T-helper 2 cell (primary cell): ENCODE results near the gene NDFIP1.
"Not testable (repeated sequence)": the region's sequence is repeated elsewhere in the genome, so short reads cannot be mapped to it uniquely, and the experiment has no call there.

Experiments
- DNase-seq, 5 experiments: peaks; one replicate each; pipeline versions ENCODE4 v3.0.0 to v3.0.0-alpha.2; 2012 to 2022

Gene NDFIP1

DNA sequence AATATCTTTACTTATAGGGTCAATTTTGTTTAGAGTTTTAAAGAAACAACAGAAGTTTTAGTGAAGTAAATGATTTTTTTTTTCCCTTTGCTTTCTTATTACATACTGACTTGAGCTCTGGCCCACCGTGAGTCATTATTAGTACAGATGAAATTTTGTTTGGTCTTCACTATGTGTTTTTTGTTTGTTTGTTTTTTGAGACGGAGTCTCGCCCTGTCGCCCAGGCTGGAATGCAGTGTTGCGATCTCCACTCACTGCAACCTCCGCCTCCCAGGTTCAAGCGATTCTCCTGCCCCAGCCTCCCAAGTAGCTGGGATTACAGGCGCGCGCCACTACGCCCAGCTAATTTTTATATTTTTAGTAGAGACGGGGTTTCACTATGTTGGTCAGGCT lies 45.9 kb downstream of the NDFIP1 start:
- DNase-seq = not testable (repeated sequence)

DNA sequence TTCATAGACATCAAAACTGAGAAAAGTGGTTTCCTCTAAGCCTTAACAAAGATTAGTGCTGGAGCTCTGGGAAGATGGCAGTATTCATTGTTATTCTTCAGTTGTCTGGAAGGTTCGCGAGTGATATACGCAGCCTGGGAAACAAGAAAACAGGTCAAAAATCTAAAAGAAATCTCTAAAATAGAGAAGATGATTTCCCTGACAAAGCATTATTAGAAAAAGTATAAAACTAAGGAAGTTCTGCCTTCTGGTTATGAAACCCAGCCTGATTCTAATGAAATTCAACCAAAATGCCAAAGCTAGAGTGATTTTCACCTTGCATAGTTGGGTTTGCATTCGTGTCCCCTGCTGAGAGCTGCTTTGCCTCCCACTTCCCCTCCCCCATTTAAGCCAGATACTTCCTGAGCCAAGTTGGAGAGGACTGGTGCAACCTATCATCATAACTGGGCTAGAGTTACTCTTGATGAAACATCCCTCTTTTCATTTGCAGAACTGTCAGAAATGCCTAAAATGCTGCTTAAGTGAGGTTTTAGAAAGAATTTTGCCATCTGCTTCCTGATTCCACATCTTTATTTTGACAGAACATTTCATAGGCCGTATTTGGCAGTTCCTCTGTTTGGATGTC lies 48.4 kb downstream of the NDFIP1 start:
- DNase-seq = no peak

DNA sequence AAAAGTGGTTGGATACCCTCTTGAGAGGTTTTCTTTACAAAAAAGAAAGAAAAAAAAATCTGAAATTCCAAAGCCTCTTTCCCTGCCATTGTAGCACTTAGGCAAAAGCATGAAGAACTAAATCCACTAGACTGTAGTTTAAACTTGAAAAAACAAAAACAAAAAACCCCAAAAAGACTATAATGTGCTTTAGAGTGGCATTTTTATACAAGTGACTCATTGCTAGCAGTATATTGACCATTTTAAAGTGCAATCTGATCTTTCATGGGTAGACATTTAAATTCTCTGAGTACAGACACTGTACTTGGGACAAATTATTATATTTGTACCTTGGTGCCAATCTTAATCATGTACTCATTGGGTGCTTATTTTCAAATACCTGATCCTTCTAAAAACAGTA lies 50.8 kb downstream of the NDFIP1 start:
- no peak for DNase-seq

DNA sequence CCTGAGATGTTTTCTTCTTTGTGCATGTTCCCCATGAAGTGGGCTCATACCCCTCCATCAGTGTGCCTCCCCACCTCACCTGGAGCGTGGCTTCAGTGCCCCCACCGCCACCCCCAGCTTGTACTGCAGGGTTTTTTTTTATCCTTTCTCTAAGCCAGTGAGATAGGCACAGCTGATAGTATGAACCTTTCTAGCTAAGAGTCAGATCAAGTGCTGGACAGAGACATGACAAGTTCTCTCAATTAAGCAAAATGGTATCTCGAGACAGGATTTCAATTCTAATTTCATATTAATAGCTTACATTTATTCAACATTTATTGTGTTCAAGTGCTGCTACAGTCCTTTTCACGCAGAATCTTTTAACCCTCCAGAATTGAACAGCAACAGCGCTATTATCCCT lies 55.7 kb downstream of the NDFIP1 start:
- DNase-seq = no peak

DNA sequence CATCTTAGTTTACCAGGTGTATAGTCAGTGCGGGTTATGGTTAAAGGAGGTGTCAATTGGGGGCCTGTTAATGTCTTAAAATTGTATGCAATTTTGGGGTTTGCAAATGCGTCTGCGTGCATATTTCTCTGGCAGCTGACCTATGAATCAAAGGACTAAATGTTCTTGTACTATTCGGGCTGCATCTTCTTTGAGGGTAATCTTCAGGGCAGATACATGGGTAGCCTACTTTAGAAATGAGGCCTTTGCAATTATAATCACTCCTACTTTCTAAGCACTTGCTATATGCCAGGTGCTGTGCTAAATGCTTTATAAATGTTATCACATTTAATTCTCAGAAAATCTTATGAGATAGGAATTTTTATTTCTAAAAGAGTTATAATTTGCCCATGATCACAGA lies 58.2 kb downstream of the NDFIP1 start:
- DNase-seq = no peak

DNA sequence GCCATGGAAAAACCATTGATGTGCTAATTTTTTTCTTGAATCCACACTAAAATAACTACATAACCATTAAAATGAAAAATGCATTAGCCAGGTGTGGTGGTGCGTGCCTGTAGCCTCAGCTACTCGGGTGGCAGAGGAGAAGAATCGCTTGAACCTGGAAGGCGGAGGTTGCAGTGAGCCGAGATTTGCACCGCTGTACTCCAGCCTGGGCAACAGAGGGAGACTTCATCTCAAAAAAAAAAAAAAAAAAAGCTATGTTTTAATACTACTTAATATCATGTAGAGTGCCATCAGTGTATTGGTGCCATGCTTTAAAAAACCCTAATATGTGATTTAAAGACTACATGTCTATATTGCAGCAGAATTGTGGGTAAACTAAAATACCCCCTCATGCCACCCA lies 58.9 kb downstream of the NDFIP1 start:
- DNase-seq = no peak

DNA sequence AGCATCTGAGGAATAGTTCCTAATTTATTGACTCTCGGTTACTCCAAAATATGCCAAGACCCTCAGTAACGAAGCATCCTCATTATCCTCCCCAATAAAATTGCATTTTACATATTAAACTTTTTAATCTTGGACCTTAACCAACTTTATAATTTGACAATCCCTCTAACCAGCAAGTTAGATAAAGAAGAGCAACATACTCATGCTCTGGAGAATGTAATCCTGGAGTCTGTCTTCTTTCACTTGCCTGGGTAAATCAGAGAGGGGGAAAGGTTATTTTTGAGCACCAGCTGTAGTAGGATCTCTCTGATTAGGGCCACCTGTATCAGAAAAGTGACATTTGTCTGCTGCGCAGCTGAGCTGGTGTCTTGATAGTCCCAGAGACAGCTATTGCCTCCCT lies 59.8 kb downstream of the NDFIP1 start:
- DNase-seq = no peak

DNA sequence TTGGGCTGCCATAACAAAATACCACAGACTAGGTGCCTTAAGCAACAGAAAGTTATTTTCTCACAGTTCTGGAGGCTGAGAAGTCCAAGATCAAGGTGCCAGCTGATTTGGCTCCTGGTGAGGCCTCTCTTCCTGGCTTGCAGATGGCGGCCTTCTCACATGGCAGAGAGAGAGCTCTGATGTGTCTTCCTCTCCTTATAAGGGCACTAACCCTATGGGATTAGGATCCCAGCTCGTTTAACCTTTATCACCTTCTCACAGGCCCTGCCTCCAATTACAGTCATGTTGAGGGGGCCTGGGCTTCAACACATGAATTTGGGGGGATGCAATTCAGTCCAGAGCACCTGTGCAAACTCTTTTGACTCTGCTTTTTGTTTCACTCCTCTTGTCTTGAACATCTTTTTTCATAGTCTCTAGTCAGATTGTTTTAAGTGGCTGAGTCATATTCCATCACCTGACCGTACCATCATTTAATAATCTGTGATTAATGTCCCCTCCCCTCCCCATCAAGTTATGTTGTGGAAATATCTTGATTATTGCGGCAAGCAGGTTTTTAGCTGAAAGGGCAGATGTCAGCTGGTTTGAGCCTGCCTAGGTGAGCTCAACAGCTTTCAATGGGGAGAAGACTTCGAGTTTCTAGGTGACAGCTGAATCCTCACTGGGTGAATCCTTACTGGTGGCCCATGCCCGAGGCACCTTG lies 61.8 kb downstream of the NDFIP1 start:
- DNase-seq = no peak

DNA sequence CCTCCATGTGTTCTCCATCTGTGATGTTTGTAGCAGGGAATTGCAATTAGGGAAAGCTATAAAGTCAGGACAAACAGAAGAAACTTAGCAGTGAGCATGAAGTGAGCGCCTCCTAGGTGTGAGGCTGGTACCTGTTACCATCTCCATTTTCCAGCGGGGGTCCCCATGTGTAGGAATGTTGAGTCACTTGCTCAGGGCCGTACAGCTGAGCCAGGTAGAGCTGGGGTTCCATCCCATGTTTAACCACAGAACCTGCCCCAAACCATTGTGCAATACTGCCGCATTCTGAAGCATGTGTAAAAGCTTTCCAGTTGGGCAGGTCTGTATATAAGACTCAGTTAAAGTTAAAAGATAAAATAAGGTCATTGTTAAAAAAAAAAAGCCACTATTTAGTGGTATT lies 62.7 kb downstream of the NDFIP1 start:
- DNase-seq = no peak

DNA sequence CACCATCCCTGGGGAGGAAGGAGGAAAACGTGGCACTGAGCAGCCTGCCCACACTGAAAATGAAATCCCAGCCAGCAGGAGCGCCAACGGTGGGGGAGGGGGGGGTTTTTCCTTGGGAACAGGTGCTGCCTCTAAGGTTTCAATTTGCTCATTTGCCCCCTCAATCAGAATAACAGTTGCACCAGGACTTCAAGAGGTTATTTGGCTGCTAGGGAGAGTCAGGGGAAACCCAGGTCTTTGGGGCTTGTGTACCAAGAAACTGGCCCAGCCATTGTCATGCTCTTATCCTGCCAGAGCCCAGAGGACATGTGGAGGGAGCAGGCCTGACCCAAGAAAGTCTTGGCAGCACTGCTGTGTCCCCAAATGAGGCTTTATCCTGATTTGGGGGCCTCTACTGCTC lies 66.5 kb downstream of the NDFIP1 start:
- DNase-seq = no peak

DNA sequence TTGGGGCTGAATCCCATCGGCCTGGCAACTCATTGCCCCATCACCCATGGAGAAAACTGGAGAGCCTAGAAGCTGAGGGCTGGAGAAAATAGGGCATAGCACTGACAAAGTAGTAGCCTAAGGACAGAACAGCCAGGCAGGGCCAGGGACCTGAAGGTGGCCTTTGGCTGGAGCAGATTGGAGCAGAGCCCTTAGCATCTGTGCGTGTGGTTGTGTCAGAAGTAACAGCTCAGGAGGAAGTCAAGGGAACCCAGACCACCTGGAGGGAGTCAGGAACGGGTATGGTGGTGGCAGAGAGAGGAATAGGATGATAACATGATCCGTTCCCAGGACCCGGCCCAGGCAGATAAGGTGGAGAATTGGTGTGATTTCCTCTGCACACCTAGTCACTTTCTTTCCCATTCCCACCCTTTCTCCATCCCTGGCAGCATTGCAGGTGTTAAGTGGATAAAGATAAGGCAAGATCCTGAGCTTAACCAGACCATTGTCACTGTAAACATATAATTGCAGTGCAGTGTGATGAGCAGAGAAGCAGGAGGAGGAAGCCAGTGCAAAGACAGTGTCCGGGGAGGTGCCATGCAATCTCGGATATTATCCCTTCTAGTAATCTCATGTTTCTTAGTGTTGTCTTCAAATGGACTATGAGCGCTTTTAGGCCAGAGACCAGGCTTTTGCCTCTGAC lies 67.0 kb downstream of the NDFIP1 start:
- DNase-seq = no peak

DNA sequence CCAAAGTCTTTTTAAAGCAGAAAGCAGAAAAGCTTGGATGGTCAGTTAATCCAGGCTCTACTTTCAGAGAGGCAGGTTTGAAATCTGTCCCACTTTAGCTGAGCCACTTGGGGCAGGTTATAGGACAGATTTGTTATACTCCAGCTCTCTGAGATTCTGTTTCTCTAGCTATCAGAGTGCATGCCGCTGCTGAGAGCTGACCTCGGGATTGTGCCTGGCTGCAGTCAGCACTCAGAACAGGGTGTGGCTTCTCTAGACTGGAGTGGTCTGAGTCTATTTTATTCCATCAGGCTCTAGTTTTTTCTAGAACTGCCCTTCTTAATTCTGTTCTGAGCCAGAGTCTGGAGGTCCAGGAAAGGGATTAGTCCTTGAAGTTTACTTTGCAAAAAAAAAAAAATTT lies 67.7 kb downstream of the NDFIP1 start:
- no peak for DNase-seq

DNA sequence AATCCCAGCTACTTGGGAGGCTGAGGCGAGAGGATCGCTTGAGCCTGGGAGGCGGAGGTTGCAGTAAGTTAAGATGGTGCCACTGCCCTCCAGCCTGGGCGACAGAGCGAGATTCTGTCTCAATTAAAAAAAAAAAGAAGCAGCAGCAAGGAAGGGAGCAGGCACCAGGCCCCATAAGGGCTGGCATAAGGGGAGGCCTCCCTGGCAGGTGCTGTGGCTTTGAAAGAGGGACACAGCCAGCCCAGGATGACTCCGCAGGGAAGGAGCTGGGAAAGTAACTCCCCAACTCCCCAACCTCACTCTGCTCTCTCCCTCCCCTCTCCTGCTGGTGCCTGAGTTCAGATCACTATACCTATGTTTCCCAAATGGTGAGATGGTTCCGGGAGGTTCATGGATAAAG lies 70.1 kb downstream of the NDFIP1 start:
- no peak for DNase-seq

DNA sequence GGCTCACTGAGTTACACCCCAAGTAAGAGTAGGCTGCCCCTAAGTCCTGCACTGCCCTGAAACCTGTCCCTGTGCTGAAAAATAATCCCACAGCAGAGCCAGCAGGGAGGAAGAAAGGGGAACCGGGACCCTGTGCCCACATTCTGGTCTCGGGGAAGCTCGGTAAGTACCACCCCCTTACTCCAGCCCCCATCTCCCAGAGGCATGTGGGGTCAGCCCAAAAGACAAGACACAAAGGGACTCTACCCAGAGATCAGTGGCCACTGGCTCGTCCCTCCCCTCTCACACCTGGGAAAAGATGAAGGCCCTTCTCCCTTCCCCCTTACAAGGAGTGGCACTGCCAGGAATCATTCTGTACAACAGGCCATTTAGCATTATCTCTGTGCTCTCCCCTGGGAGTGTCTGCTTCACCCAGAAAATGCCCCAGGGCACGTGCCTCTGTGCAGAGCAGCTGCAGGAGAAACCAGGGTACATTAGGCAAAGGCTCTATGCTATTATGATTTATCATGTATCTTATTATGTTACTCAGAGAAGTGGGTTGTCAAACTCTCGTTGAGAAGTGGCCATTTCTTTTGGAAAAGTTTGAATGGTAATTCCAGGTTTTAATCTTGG lies 71.3 kb downstream of the NDFIP1 start:
- DNase-seq = no peak

DNA sequence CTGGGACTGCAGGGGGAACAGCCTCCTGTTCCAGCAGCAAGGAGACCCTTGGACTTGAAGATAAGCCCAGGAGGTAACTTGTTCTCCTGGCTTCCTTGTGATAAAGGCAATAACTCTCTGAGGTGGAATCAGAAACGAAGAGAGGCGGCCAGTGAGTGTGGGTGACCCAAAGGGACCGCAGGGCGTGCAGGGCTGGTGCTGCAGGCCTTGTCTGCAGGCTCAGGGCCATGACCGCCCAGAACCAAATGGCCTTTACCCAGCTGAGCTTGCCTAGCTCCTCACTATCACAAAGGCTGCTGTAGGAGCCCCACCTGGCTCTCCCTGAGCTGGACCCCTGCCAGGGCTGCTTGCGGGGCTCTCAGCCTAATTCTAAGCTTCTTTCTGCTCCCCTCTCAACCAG lies 72.5 kb downstream of the NDFIP1 start:
- no peak for DNase-seq

DNA sequence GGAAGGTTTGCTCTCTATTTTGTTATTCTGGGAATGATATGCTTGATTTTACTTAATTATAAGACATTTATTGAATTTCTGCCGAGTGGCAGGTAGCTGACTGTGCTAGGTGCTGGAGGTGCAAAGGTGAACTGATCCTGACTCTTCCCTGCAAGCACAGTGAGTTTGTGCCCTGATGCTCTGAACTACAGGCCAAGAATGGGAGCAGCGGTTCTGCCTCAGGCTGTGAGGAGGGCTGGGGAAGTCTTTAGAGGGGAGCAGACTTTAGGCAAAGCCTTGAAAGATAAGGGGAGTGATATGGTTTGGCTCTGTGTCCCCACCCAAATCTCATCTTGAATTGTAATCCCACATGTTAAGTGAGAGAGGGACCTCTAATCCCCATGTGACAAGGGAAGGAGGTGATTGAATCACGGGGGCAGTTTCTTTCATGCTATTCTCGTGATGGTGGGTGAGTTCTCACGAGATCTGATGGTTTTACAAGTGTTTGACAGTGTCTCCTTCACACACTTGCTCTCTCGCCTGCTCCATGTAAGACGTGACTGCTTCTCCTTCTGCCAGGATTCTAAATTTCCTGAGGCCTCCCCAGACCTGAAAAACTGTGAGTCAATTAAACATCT lies 73.1 kb downstream of the NDFIP1 start:
- DNase-seq = no peak

DNA sequence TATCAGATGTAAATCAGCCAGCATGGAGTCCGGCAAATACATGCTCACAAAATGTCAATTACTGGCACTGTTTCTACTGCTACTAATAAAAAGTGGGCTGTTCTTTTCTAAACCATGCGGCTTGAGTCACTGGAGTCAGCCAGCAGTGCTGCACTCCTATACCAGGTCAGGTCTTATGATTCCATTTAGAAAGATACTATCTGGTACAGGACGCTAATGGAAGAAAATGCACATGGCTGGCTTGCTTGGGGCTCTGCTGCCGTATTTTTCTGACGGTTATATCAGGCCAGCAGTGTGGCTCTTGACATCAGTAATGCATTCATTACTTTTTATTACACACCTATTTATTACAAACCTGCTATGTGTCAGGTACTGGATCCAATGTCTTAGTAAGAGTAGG lies 74.3 kb downstream of the NDFIP1 start:
- DNase-seq = no peak

DNA sequence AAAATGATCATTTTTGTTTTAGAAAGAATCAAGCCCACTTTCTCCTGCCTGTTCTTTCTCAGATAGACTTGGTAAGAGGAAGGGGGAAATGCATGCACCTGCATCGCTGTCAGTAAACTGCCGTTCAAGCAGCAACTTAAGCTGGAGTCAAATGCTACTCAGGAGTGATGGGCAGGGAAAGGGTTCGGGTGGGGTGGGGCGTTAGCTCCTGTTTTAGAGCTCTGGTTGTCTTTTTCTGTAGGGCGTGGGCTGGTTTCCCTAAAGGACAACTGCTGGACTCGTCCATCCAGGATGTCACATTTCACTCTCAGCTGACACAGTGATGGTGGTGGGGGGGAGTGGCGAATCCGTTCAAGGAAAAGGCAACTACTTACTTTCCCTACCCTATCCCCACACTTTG lies 75.0 kb downstream of the NDFIP1 start:
- no peak for DNase-seq

DNA sequence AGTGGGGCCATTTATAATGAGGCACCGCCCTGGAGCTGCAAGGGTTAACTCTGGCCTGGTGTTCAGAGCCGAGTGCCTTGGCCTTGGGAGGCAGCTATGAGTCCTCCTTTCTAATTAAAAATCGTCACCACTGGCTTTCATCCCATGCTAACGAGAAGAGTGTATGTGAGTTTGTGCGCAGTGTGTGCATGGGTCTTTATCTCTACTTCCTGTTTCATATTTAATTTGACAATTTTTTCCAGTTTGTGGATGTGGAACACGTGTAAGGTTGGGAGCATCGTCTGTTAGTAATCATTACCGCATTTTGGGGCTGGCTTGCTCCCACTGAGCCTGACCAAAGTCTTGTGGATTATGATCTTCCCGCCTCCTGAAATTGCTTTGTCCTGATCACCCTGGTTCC lies 76.4 kb downstream of the NDFIP1 start:
- no peak for DNase-seq

DNA sequence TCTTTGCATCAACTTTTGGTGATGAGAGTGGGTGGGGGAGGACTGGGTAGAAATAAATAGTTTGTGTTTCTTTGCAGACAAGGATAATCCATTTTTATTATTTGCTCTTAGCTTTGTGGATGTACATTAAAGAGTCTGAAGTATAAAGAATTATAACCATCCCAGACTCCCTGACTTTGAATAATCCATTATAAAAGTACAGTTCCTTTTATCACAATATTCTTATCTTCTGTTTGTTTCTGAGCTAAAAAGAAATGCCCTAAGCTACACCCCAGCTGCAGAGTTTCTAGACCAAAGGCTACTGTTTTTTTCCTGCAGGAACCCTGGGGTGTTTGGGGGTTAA lies 77.9 kb downstream of the NDFIP1 start:
- no peak for DNase-seq

DNA sequence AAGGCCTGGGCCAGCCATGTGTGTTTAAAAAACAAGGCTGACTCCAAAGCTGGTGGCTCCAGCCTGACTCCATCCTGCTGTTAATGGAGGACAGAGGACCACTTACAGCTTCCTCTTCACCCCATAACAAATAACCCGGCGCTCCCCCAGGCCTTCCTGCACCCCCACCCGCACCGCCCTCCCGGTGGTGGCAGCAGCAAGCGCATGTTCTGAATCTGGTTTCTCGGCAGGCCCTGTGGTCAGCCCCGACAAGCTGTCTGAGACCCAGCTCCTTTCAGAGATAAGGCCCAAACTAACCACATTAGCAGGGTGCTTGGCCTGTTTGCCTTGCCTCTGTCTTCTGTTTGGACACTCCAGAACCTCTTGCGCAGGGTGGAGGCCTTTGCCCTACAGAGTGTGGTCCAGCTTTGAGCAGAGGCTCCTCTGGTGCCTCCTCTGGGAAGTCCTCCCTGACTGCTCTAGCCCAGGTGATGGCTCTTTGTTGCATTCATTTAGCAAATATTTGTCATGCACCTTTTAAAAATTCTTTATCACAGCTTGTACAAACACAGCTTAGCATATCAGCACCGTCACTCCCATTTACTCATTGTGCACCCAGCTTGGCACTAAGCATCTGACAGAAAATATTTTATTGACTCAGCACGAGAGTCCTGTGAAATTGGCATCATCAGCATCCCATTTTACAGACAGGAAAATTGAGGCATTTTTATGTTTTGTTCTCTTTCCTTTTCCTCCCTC lies 78.4 kb downstream of the NDFIP1 start:
- no peak for DNase-seq

DNA sequence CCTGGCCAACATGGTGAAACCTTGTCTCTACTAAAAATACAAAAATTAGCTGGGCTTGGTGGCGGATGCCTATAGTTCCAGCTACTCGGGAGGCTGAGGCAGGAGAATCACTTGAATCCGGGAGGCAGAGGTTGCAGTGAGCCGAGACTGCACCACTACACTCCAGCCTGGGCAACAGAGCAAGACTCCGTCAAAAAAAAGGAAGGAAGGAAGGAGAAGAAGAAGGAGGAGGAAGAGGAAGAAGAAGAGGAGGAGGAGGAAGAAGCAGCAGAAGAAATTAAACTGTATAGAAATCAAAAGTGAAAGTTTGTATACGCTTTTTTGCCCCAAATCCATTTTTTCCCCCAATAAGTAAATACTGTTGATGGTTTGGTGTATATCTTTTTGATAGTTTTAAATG lies 80.1 kb downstream of the NDFIP1 start:
- DNase-seq = not testable (repeated sequence)

DNA sequence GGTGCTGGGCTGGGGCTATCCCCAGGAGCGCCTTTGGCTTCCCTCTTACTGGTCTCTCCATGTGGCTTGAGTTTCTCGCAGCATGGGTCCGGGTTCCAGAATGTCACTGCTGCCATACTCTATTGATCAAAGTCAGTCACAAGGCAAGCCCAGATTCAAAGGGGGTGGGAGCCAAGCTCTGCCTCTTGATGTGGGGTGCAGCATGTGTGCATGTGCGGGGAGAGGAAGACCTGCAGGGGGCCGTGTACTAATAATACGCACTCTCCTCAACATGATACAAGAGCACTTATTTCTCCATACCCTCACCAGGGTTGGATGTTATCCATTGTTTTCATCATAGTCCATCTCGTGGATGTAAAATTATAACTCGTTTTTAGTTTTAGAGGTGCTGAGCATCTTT lies 81.2 kb downstream of the NDFIP1 start:
- no peak for DNase-seq
